ENCODE results near the gene KRT71.

- TF ChIP-seq CTCF (IDR thresholded peaks at IDR 0.05; ENCODE audit: low read depth, low read length) (no peak), EZH2phosphoT487 (IDR thresholded peaks at IDR 0.05; ENCODE audit: low read depth) (no peak)
Measured at GRCh38 chr12:52578469-52578868, 25.5 kb upstream of the KRT71 start.

Measured in OCI-LY3 (cell line).